DOHH2 (cell line): Measurements from ENCODE around the gene L3MBTL4.

ENCODE experiments used
- H3F3A ChIP-seq: fragments of 200-600 bp; sonication (generic), shearing (Covaris generic); 2 replicates; pipeline ENCODE4 v1.6.0; 2016; ENCODE audit warnings: antibody characterized with exemption, mild to moderate bottlenecking; ENCODE audit not compliant: control insufficient read depth, insufficient read depth
- H3K27ac ChIP-seq: fragments of 200-600 bp; sonication (generic); 2 replicates; pipeline ENCODE4 v1.5.1; 2014; ENCODE audit warnings: low read depth, mild to moderate bottlenecking, low read length, moderate library complexity
- H3K27me3 ChIP-seq: fragments of 200-600 bp; sonication (generic); 2 replicates; pipeline ENCODE4 v1.6.1; 2014; ENCODE audit warnings: mild to moderate bottlenecking, low read length, mixed read lengths; ENCODE audit not compliant: control insufficient read depth
- H3K36me3 ChIP-seq: fragments of 200-600 bp; sonication (generic); 2 replicates; pipeline ENCODE4 v1.6.1; 2014; ENCODE audit warnings: mild to moderate bottlenecking, low read length, moderate library complexity, mixed read lengths; ENCODE audit not compliant: control insufficient read depth
- H3K4me1 ChIP-seq: fragments of 200-600 bp; sonication (generic); 2 replicates; pipeline ENCODE4 v1.6.1; 2014; ENCODE audit warnings: mild to moderate bottlenecking, low read length, mixed read lengths; ENCODE audit not compliant: control insufficient read depth
- H3K4me2 ChIP-seq: fragments of 200-600 bp; sonication (generic); 2 replicates; pipeline ENCODE4 v1.6.0; 2014; ENCODE audit warnings: mild to moderate bottlenecking, low read length, moderate library complexity
- H3K4me3 ChIP-seq: fragments of 200-600 bp; sonication (generic); 2 replicates; pipeline ENCODE4 v1.5.1; 2014; ENCODE audit warnings: mild to moderate bottlenecking, low read length, mixed read lengths
- H3K79me2 ChIP-seq: fragments of 200-600 bp; sonication (generic); 2 replicates; pipeline ENCODE4 v1.6.1; 2014; ENCODE audit warnings: mild to moderate bottlenecking, low read length, mixed read lengths; ENCODE audit not compliant: control insufficient read depth
- H3K9me2 ChIP-seq: fragments of 200-600 bp; sonication (generic); replicated peaks from 2 replicates; pipeline ENCODE4 v1.6.1; 2014; ENCODE audit warnings: mild to moderate bottlenecking, low read length, mixed read lengths; ENCODE audit not compliant: control insufficient read depth
- H3K9me3 ChIP-seq: fragments of 200-600 bp; sonication (generic); 2 replicates; pipeline ENCODE4 v1.6.1; 2014; ENCODE audit warnings: antibody characterized with exemption, low read length, mixed read lengths; ENCODE audit not compliant: control insufficient read depth, insufficient read depth
- H4K20me1 ChIP-seq: fragments of 200-600 bp; sonication (generic); 2 replicates; pipeline ENCODE4 v1.6.0; 2014; ENCODE audit warnings: low read depth, mild to moderate bottlenecking, antibody characterized with exemption, low read length, moderate library complexity; ENCODE audit not compliant: control insufficient read depth, insufficient read depth
- CTCF ChIP-seq: fragments of 200-600 bp; sonication (generic); IDR thresholded peaks from one replicate; pipeline ENCODE4 v1.5.1; 2014; ENCODE audit warnings: antibody characterized with exemption, mild to moderate bottlenecking, low read depth, low read length; ENCODE audit not compliant: poor library complexity, severe bottlenecking
- EZH2phosphoT487 ChIP-seq: fragments of 200-600 bp; sonication (generic); IDR thresholded peaks from 2 replicates; pipeline ENCODE4 v1.6.1; 2017; ENCODE audit warnings: borderline replicate concordance, mild to moderate bottlenecking, antibody characterized with exemption, low read length, moderate library complexity, mixed read lengths

The L3MBTL4 gene

GRCh38 chr18:5964596-5964995, 450.1 kb downstream of the L3MBTL4 start:
- H3K4me2 ChIP-seq: no peak overlapping the region
- no peak overlapping the region for H3K27ac ChIP-seq
- H3K4me3 ChIP-seq: no peak overlapping the region
- H3K27me3 ChIP-seq: no peaks in the 10 kb centered on the region
- peaks cover 15% of the 10 kb centered on the region for H3K4me1 ChIP-seq
- TF ChIP-seq CTCF (no peak), EZH2phosphoT487 (no peak)
- H3K9me2 ChIP-seq: no peaks in the 10 kb centered on the region
- no peaks in the 10 kb centered on the region for H3K9me3 ChIP-seq
- no peaks in the 10 kb centered on the region for H3K36me3 ChIP-seq
- H3F3A ChIP-seq: no peaks in the 10 kb centered on the region
- no peaks in the 10 kb centered on the region for H4K20me1 ChIP-seq
- no peaks in the 10 kb centered on the region for H3K79me2 ChIP-seq

GRCh38 chr18:5964108-5964507, 450.6 kb downstream of the L3MBTL4 start:
- Histone ChIP-seq H3K27ac (no peak overlapping the region), H3K79me2 (no peaks in the 10 kb centered on the region), H3F3A (no peaks in the 10 kb centered on the region), H3K9me3 (no peaks in the 10 kb centered on the region), H4K20me1 (no peaks in the 10 kb centered on the region), H3K4me2 (no peak overlapping the region), H3K27me3 (no peaks in the 10 kb centered on the region), H3K9me2 (no peaks in the 10 kb centered on the region), H3K36me3 (no peaks in the 10 kb centered on the region), H3K4me1 (peaks cover 13% of the 10 kb centered on the region), H3K4me3 (no peak overlapping the region)
- TF ChIP-seq EZH2phosphoT487 (no peak), CTCF (no peak)

GRCh38 chr18:5963267-5963666, 451.4 kb downstream of the L3MBTL4 start:
- H3K79me2 ChIP-seq: no peaks in the 10 kb centered on the region
- H4K20me1 ChIP-seq: no peaks in the 10 kb centered on the region

More at GRCh38 chr18:5963267-5963666, 451.4 kb downstream of the L3MBTL4 start:
- H3K4me2 ChIP-seq: no peak overlapping the region
- no peak overlapping the region for H3K4me3 ChIP-seq
- no peaks in the 10 kb centered on the region for H3K36me3 ChIP-seq
- no peaks in the 10 kb centered on the region for H3K9me3 ChIP-seq
- no peak for TF ChIP-seq EZH2phosphoT487
- no peak for TF ChIP-seq CTCF
- H3K4me1 ChIP-seq: peaks cover 13% of the 10 kb centered on the region
- no peaks in the 10 kb centered on the region for H3K27me3 ChIP-seq
- no peaks in the 10 kb centered on the region for H3K9me2 ChIP-seq
- no peaks in the 10 kb centered on the region for H3F3A ChIP-seq
- H3K27ac ChIP-seq: no peak overlapping the region
